Calu3 (cell line): ENCODE data around the gene RBBP6. TPM values are rescaled to one million over a fixed set of nuclear protein-coding genes. Genes with fewer than 3 reads are reported as not detected.

Experiments used
- BruUV-seq: library from RNA; stranded (reverse); fragments of 400-500 nt; replicated peaks from 2 replicates; lab custom pipeline; 2021; lab: Mats Ljungman, UMichigan
- CTCF ChIA-PET: fragments of 300-600 bp; sonication (Branson Sonifier 250); formaldehyde crosslinking; loops from one replicate; lab custom pipeline; 2022; ENCODE audit warnings: antibody characterized with exemption; lab: Charles Lee
- DNase-seq: peaks from one replicate; pipeline ENCODE4 v3.0.0; 2022
- H3K27ac Mint-ChIP-seq: one replicate; pipeline ENCODE4 v1.8.0; 2022; ENCODE audit warnings: mixed read lengths; ENCODE audit not compliant: unreplicated experiment
- H3K27me3 Mint-ChIP-seq: one replicate; pipeline ENCODE4 v1.8.0; 2022; ENCODE audit warnings: mixed read lengths; ENCODE audit not compliant: unreplicated experiment
- H3K36me3 Mint-ChIP-seq: one replicate; pipeline ENCODE4 v1.8.0; 2022; ENCODE audit warnings: mild to moderate bottlenecking, moderate library complexity, mixed read lengths; ENCODE audit not compliant: insufficient read depth, unreplicated experiment
- H3K4me1 Mint-ChIP-seq: one replicate; pipeline ENCODE4 v1.8.0; 2022; ENCODE audit warnings: mild to moderate bottlenecking, low read depth, mixed read lengths; ENCODE audit not compliant: unreplicated experiment
- H3K4me3 Mint-ChIP-seq: one replicate; pipeline ENCODE4 v1.8.0; 2022; ENCODE audit warnings: mild to moderate bottlenecking, low read depth, moderate library complexity, mixed read lengths; ENCODE audit not compliant: unreplicated experiment
- H3K9me3 Mint-ChIP-seq: one replicate; pipeline ENCODE4 v1.8.0; 2022; ENCODE audit warnings: low read depth, mixed read lengths; ENCODE audit not compliant: unreplicated experiment
- CTCF ChIP-seq: fragments of 200-600 bp; IDR thresholded peaks from one replicate; pipeline ENCODE4 v1.8.0; 2022; ENCODE audit warnings: antibody characterized with exemption; ENCODE audit not compliant: unreplicated experiment
- intact Hi-C: fragments of 100-400 bp; cut with micrococcal nuclease; formaldehyde crosslinking; loops from one replicate; pipeline ENCODE4 v1.10.0; 2022; ENCODE audit not compliant: unreplicated experiment
- total RNA-seq: library from RNA; stranded (reverse); gene quantifications from 2 replicates; pipeline ENCODE4 v1.2.3, GENCODE V29; 2022

RBBP6 gene
- total RNA-seq, 1 experiment from 2014 or later = 56.8 TPM

DNA sequence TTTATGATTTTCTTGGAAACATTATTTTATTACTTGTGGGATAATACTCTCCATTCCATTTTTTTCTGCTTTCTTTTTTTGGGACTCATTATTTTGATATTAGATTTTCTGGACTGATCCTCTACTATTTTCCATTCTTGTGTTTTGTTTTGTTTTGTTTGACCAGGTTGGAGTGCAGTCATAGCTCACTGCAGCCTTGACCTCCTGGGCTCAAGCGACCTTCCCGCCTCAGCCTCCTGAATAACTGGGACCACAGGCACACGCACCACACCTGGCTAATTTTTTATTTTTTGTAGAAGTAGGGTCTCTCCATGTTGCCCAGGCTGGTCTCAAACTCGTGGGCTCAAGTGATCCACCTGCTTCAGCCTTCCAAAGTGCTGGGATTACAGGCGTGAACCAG is 44.1 kb downstream of the RBBP6 start:
- Mint-ChIP-seq H3K27ac (no peak overlapping the region), H3K4me1 (peaks cover 8% of the 10 kb centered on the region), H3K9me3 (no peaks in the 10 kb centered on the region), H3K36me3 (no peaks in the 10 kb centered on the region), H3K27me3 (no peaks in the 10 kb centered on the region), H3K4me3 (no peak overlapping the region)
- DNase-seq = no peak
- CTCF ChIA-PET = no interaction called here
- intact Hi-C loops = loop anchor here (5.0 kb wide), 1 partner anchor 174 kb away; no protein-coding TSS in a partner anchor
- no peak for TF ChIP-seq CTCF
- BruUV-seq = no TSS peak

- DNase-seq = no peak
- no peak overlapping the region for H3K4me3 Mint-ChIP-seq
- intact Hi-C loops = no loop called here
These were observed 50.6 kb downstream of the RBBP6 start for GRCh38 chr16:24589997-24590396.

DNA sequence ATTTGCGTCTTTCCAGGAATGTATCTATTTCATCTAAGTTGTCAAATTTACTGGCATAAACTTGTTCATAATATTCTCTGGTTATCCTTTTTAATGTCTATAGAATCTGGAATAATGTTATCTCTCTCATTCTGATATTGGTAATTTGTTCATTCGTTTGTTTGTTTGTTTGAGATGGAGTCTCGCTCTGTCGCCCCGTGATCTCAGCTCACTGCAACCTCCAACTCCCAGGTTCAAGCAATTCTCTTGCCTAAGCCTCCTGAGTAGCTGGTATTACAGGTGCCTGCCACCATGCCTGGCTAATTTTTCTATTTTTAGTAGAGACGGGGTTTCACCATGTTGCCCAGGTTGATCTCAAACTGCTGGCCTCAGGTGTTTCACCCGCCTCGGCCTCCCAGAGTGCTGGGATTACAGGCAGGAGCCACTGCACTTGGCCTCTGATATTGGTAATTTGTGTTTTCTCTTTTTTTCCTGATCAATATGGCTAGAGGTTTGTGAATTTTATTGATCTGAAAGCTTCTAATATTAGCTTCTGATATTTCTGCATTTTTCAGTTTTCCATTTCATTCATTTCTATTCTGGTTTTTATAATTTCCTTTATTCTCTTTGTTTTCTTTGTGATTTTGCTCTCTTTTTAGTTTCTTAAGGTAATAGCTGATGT is 59.5 kb downstream of the RBBP6 start:
- H3K36me3 Mint-ChIP-seq = no peaks in the 10 kb centered on the region
- no peaks in the 10 kb centered on the region for H3K27me3 Mint-ChIP-seq
- intact Hi-C loops = no loop called here
- no peak overlapping the region for H3K4me3 Mint-ChIP-seq
- BruUV-seq = no TSS peak
- no peaks in the 10 kb centered on the region for H3K4me1 Mint-ChIP-seq
- H3K9me3 Mint-ChIP-seq = no peaks in the 10 kb centered on the region
- no peak for TF ChIP-seq CTCF
- H3K27ac Mint-ChIP-seq = no peak overlapping the region
- DNase-seq = no peak
- CTCF ChIA-PET = interaction anchor here (0.6 to 0.9 kb wide), 2 partner anchors 11 to 170 kb away, joined by 3 read pairs; no protein-coding TSS in a partner anchor

More at GRCh38 chr16:24589997-24590396, 50.6 kb downstream of the RBBP6 start:
- TF ChIP-seq CTCF = no peak
- CTCF ChIA-PET = no interaction called here
- Mint-ChIP-seq H3K9me3 (no peaks in the 10 kb centered on the region), H3K27ac (no peak overlapping the region), H3K36me3 (no peaks in the 10 kb centered on the region), H3K4me1 (peaks cover 8% of the 10 kb centered on the region), H3K27me3 (no peaks in the 10 kb centered on the region)
- no TSS peak for BruUV-seq

DNA sequence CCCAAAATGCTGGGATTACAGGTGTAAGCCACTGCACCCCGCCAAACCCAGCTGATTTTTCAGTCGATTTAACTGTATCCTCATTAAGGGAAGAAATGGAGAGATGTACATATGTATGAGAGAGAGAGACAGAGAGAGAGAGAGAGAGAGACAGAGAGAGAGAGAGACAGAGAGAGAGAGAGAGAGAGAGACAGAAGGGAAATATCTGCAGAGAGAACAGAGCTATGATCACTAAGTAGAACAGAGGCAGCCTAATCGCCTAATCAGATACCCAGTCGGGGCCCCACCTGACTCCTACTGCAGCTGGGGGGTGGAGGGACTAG is 70.0 kb downstream of the RBBP6 start:
- peaks cover 15% of the 10 kb centered on the region for H3K36me3 Mint-ChIP-seq
- DNase-seq = no peak
- peak overlapping the region; percentile 66 for H3K4me3 Mint-ChIP-seq
- CTCF ChIA-PET = interaction anchor here (0.6 to 1.4 kb wide), 5 partner anchors 9 to 356 kb away, joined by 3 to 12 read pairs (median 3); no protein-coding TSS in a partner anchor
- peaks cover under 1% of the 10 kb centered on the region for H3K9me3 Mint-ChIP-seq
- no TSS peak for BruUV-seq
- H3K27ac Mint-ChIP-seq = no peak overlapping the region
- intact Hi-C loops = no loop called here
- peaks cover 46% of the 10 kb centered on the region for H3K27me3 Mint-ChIP-seq
- H3K4me1 Mint-ChIP-seq = peaks cover 26% of the 10 kb centered on the region
- no peak for TF ChIP-seq CTCF
